IPS DF 6.9 (cell line): ENCODE results near the gene IFNW1.

Source experiments
- DNase-seq: peaks from one replicate; pipeline ENCODE4 v3.0.0-alpha.2; 2013; ENCODE audit warnings: low read depth, low spot score
- H3K27ac ChIP-seq: one replicate; pipeline ENCODE4 v1.5.1; 2013; ENCODE audit warnings: low read length, control low read depth
- H3K27me3 ChIP-seq: 2 replicates; pipeline ENCODE4 v1.6.1; 2013; ENCODE audit warnings: mild to moderate bottlenecking, low read length; ENCODE audit not compliant: control insufficient read depth, insufficient read depth
- H3K36me3 ChIP-seq: 2 replicates; pipeline ENCODE4 v1.6.1; 2013; ENCODE audit warnings: low read length; ENCODE audit not compliant: control insufficient read depth, insufficient read depth
- H3K4me1 ChIP-seq: 2 replicates; pipeline ENCODE4 v1.6.1; 2013; ENCODE audit warnings: low read length; ENCODE audit not compliant: control insufficient read depth, insufficient read depth
- H3K4me3 ChIP-seq: 2 replicates; pipeline ENCODE4 v1.5.1; 2013; ENCODE audit warnings: mild to moderate bottlenecking, low read length
- H3K9me3 ChIP-seq: 2 replicates; pipeline ENCODE4 v1.6.1; 2013; ENCODE audit warnings: low read length, inconsistent platforms; ENCODE audit not compliant: control insufficient read depth, insufficient read depth
- WGBS: extraction: QIAGEN DNeasy Blood & Tissue Kit; methylation state at CpG from one replicate; pipeline ENCODE4 v1.1.7; 2013; ENCODE audit warnings: mixed read lengths, missing lambda C conversion rate; ENCODE audit not compliant: insufficient read length, insufficient coverage; 5-methylcytosine and 5-hydroxymethylcytosine counted together

IFNW1 gene

DNA sequence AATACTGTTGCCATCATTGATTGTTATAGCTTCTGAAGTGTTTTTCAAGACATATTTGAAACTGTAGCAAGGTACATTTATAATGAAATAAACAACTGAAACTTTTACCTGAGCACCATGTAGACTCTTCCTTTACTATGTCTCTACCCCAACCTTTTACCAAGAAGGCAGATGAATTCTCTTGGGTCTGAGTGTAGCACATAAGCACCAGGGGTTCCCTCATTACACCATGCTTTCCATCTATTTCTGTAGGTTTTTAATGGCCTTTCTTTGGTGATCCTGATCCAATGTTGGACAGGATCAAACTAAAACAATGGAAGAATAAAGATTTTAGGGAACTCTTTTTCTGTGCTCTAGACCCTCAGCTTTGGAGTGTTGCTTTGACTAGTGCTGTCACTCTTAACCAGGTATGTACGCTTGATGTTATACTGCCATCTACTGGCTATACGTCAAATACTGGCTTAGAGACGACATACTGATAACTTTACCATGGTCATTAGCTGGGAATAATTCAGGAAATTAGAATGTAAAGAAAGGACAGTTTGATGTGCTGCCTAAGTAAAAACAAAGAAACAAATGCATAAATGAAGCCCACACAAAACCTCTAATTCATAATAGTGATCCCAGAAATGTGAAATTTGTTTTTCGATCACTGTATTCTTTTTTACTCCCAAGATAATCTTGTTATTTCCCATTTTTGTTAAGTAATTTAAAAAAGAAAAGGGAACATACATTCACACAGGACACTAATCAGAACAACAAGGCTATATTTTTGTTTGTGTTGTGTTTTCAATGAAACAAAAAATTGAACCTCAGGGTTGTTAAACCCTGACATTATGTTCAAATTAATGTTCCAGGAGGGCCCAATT, 30.7 kb downstream of the IFNW1 start:
- Histone ChIP-seq H3K4me1 (no peaks in the 10 kb centered on the region), H3K4me3 (no peak overlapping the region), H3K9me3 (no peaks in the 10 kb centered on the region), H3K27me3 (no peaks in the 10 kb centered on the region), H3K27ac (no peak overlapping the region), H3K36me3 (no peaks in the 10 kb centered on the region)
- DNase-seq, result peak; percentile 45
- no CpG with 5 or more reads among the region's 4 CpGs for WGBS

DNA sequence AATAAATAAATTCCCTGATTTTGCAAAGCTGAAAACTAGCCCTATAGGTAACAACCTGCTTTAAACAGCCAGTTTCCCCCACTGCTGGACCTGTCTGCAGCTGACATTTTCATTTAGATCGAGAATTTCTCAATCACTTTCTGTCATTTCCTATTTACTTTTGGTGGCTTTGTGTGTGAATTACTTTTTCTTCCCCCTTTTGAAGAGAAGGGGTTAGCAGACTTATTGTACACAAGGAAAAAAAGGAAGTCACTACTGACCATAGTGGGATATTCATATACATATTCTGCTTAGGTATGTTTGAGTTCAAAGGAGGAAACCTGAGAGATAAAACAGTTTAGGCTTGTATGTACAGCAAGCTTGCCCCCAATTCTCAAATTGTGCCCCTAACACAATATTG, 36.8 kb downstream of the IFNW1 start:
- DNase-seq, result no peak
- Histone ChIP-seq H3K9me3 (no peaks in the 10 kb centered on the region), H3K27ac (no peak overlapping the region), H3K27me3 (no peaks in the 10 kb centered on the region), H3K4me1 (no peaks in the 10 kb centered on the region; the same call in 1 of the 2 replicates), H3K36me3 (no peaks in the 10 kb centered on the region), H3K4me3 (no peak overlapping the region)
- no CpG with 5 or more reads among the region's 1 CpG for WGBS

DNA sequence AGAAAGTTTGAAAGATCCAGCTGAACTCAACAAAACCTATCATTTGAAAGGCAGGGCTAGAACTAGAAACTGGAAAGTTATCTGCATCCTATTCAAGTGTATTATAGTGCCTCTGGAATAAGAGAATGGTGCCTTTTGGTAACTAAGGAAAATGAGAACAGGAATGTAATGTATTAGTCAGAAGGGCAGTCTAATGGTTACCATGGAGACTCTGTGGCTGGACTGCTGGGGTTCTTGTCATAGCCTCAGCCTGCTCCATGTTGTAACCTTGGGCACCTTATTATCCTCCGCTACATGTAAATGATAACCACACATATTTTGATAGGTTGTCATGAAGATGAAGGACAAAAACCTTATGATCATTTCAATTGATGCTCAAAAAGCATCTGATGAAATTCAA, 39.3 kb downstream of the IFNW1 start:
- no peaks in the 10 kb centered on the region; the same call in 1 of the 2 replicates for H3K4me1 ChIP-seq
- WGBS, result no CpG with 5 or more reads among the region's 1 CpG
- DNase-seq, result no peak

DNA sequence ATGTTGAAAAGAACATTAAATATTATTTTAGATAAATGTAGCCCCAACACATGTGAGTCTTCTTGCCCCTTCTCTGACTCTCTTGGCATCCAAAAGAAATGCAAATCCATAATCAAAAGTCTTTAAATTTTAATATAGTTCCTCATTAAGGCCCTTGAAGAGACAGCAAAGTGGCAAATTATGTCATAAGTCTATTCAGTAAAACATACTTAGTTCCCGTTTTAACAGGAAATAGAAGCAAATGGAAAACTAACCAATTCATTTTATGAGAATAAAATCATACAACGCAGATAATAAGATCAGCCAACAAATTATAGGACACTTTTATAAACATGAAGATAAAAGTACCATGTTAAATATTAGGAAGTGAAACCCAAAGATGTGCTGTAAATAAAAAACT, 43.8 kb downstream of the IFNW1 start:
- no peaks in the 10 kb centered on the region for H3K9me3 ChIP-seq
- no peak overlapping the region for H3K27ac ChIP-seq
- no peaks in the 10 kb centered on the region for H3K36me3 ChIP-seq
- no peaks in the 10 kb centered on the region for H3K27me3 ChIP-seq
- no peak overlapping the region for H3K4me3 ChIP-seq
- WGBS, result no CpG with 5 or more reads among the region's 2 CpGs
- DNase-seq, result no peak
- H3K4me1 ChIP-seq, result no peaks in the 10 kb centered on the region

More for the DNA sequence above, 39.3 kb downstream of the IFNW1 start:
- H3K36me3 ChIP-seq, result no peaks in the 10 kb centered on the region
- no peak overlapping the region for H3K4me3 ChIP-seq
- no peaks in the 10 kb centered on the region for H3K27me3 ChIP-seq
- no peak overlapping the region for H3K27ac ChIP-seq
- H3K9me3 ChIP-seq, result no peaks in the 10 kb centered on the region

DNA sequence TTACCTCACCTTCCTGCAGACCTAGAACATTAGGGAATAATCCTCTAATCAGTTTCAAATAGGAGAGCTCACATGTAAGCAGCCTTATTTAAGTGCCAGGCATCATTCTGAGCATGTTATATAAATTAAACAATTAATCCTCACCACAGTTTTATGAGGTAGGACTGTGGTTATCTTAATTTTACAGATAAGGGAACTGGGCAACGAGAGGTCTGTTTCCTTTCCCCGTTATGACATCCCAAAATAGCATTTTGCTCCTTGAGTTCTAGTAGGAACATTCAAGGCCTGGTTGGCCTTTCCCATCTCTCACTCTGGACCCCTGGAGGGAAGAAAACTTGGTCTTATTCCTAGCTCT, 44.8 kb downstream of the IFNW1 start:
- no peak overlapping the region for H3K4me3 ChIP-seq
- H3K36me3 ChIP-seq, result no peaks in the 10 kb centered on the region
- no peaks in the 10 kb centered on the region for H3K4me1 ChIP-seq
- no peak for DNase-seq
- H3K9me3 ChIP-seq, result no peaks in the 10 kb centered on the region
- H3K27me3 ChIP-seq, result no peaks in the 10 kb centered on the region
- H3K27ac ChIP-seq, result no peak overlapping the region
- no CpG with 5 or more reads among the region's 2 CpGs for WGBS

DNA sequence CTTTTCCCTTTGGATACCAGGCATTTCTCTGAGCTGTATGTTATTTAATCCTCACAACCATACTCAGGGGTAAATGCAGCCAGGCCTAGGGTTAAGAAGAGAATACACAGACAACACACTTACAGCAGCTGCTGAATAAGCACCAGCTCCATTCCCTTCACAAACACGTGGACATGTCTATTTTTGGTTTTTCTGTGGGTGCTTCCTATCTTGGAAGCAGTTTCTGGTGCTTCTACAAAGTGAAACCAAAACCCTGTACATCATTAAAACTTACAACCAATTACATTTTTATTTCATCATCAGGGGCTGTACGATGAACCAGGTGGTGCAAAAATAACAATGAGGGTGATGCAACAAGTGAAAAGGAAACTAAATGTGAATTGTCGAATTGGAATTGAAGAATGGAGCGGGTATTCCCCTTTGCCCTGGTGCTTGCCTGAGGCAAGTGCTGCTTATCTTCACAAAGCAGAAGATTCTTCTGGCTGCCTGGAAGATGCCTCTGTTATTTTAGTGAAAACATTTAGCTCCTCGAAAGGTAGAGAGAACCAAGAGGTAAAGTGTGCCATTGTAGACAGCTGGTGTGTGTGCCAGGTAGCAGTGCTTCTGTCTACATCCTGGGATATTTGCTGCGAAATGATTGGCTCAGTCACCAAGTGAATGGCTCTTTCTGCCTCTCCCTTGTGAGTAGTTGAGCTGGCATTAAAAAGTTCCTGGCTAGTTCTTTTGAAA, 45.3 kb downstream of the IFNW1 start:
- H3K4me1 ChIP-seq, result no peaks in the 10 kb centered on the region
- DNase-seq, result no peak
- WGBS, result 100% methylated on average over 2 of the region's 6 CpGs
- H3K27me3 ChIP-seq, result no peaks in the 10 kb centered on the region
- H3K27ac ChIP-seq, result no peak overlapping the region
- no peaks in the 10 kb centered on the region for H3K9me3 ChIP-seq
- no peaks in the 10 kb centered on the region for H3K36me3 ChIP-seq
- H3K4me3 ChIP-seq, result no peak overlapping the region

DNA sequence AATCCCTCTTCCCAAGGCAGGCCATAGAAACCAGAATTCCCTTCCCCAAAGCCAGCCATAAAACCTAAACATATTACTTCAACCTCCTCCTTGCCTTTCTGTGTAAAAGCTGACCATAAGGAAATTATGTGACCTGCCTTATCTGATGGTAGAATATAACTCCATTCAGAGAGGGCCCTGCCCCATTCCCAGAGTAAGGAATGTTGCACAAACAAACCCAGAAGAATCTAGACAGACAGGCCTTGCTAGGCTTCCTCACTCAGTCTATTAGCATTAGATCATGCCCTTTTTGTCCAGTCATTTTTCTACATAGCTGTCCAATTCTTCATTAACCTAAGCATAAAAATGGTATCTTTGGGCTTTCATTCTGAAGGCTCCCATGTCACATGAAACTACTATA, 46.1 kb downstream of the IFNW1 start:
- Histone ChIP-seq H3K4me3 (no peak overlapping the region), H3K27ac (no peak overlapping the region), H3K36me3 (no peaks in the 10 kb centered on the region), H3K9me3 (no peaks in the 10 kb centered on the region), H3K4me1 (no peaks in the 10 kb centered on the region), H3K27me3 (no peaks in the 10 kb centered on the region)
- no peak for DNase-seq
